ENCODE results near the gene GCN1.

GRCh38 chr12:120229071-120229486, 34.6 kb upstream of the GCN1 start:
- TF ChIP-seq POLR2AphosphoS5 (IDR thresholded peaks at IDR 0.05; ENCODE audit: low read depth, low read length) (no peak), POLR2A (IDR thresholded peaks at IDR 0.05; ENCODE audit: low read depth, low read length) (no peak), TAF1 (IDR thresholded peaks at IDR 0.05; ENCODE audit: borderline replicate concordance, low read depth, low read length) (no peak)

Data from GM12892 (cell line).